Thoracic aorta (tissue), 2 donors: ENCODE data around the gene RNF175. TPM values are rescaled to one million over a fixed set of nuclear protein-coding genes. Genes with fewer than 3 reads are reported as not detected.

Experiments
- ATAC-seq: fragments of 150-250 bp; one replicate; pipeline ENCODE4 v1.8.0; 2017; ENCODE audit warnings: low read depth; ENCODE audit not compliant: insufficient number of reproducible peaks, low FRiP score
- DNase-seq: peaks from one replicate; pipeline ENCODE4 v3.0.0-alpha.2; 2020; ENCODE audit warnings: low spot score
- H3K27ac ChIP-seq, 2 donors: fragments of 200-600 bp; sonication (generic); 1 replicate in 1 of 2; 2 replicates in 1 of 2; pipeline ENCODE4 v1.5.1; 2016; ENCODE audit warnings: mild to moderate bottlenecking in 2 of 2, moderate library complexity in 2 of 2
- H3K27me3 ChIP-seq: fragments of 200-600 bp; sonication (generic); replicated peaks from 2 replicates; pipeline ENCODE4 v1.6.0; 2016; ENCODE audit warnings: mild to moderate bottlenecking; ENCODE audit not compliant: insufficient read depth
- H3K36me3 ChIP-seq: fragments of 200-600 bp; sonication (generic); one replicate; pipeline ENCODE4 v1.5.1; 2016
- H3K4me1 ChIP-seq, 2 donors: fragments of 200-600 bp; sonication (generic); 1 replicate in 1 of 2; 2 replicates in 1 of 2; pipeline versions ENCODE4 v1.5.1 to v1.6.0; 2016; ENCODE audit warnings: low read depth in 2 of 2, mild to moderate bottlenecking in 1 of 2; ENCODE audit not compliant: control insufficient read depth in 1 of 2
- H3K4me3 ChIP-seq: fragments of 200-600 bp; sonication (generic); 2 replicates; pipeline ENCODE4 v1.5.1; 2016; ENCODE audit warnings: mild to moderate bottlenecking
- H3K9me3 ChIP-seq: fragments of 200-600 bp; sonication (generic); 2 replicates; pipeline ENCODE4 v1.5.1; 2016
- CTCF ChIP-seq: fragments of 200-600 bp; sonication (generic); IDR thresholded peaks from one replicate; pipeline ENCODE4 v1.5.1; 2019; ENCODE audit warnings: antibody characterized with exemption
- total RNA-seq, 2 donors: library from RNA; depleted of rRNA; stranded (reverse); fragments of >200 nt; gene quantifications; one replicate each; pipeline versions ENCODE4 v1.1.0 to v1.2.3, GENCODE V29; 2016

RNF175 gene
- total RNA-seq, 2 donors from 2014 or later, result not detected

- Histone ChIP-seq H3K4me3 (peak within 1 kb of the TSS; percentile 68), H3K27ac (peak within 1 kb of the TSS in 1 of 2 donors; percentile 30), H3K4me1 (peaks cover 18 to 43% of the 10 kb centered on the region in 2 donors), H3K36me3 (no peaks in the 10 kb centered on the region), H3K27me3 (peaks cover 16% of the 10 kb centered on the region), H3K9me3 (no peaks in the 10 kb centered on the region)
- TF ChIP-seq CTCF, result no peak
- DNase-seq (no peak), ATAC-seq (no peak)
Measured at GRCh38 chr4:153788413-153789276, 28.8 kb upstream of the RNF175 start, which contains the start of gene SFRP2. TSS of gene SFRP2 (minus strand) at chr4:153789083. CDS start at chr4:153788835, 248 bp downstream.

- Histone ChIP-seq H3K9me3 (no peaks in the 10 kb centered on the region), H3K27me3 (peaks cover 16% of the 10 kb centered on the region), H3K4me1 (peaks cover 18 to 43% of the 10 kb centered on the region in 2 donors), H3K27ac (peak overlapping the region in 1 of 2 donors; percentile 12), H3K4me3 (peak overlapping the region; percentile 68), H3K36me3 (no peaks in the 10 kb centered on the region)
- TF ChIP-seq CTCF, result no peak
- no peak for DNase-seq
- no peak for ATAC-seq
Measured at GRCh38 chr4:153788051-153788412, 28.2 kb upstream of the RNF175 start.

GRCh38 chr4:153787575-153787974 is 27.8 kb upstream of the RNF175 start:
- Histone ChIP-seq H3K36me3 (no peaks in the 10 kb centered on the region), H3K27ac (no peak overlapping the region), H3K4me1 (peaks cover 17 to 42% of the 10 kb centered on the region in 2 donors), H3K4me3 (peak overlapping the region; percentile 68), H3K27me3 (peaks cover 16% of the 10 kb centered on the region), H3K9me3 (no peaks in the 10 kb centered on the region)
- DNase-seq (no peak), ATAC-seq (no peak)
- no peak for TF ChIP-seq CTCF

GRCh38 chr4:153787061-153787560 is 27.3 kb upstream of the RNF175 start:
- H3K4me3 ChIP-seq, result no peak overlapping the region
- peaks cover 16% of the 10 kb centered on the region for H3K27me3 ChIP-seq
- DNase-seq (no peak), ATAC-seq (no peak)
- peaks cover 13 to 37% of the 10 kb centered on the region in 2 donors for H3K4me1 ChIP-seq
- no peaks in the 10 kb centered on the region for H3K36me3 ChIP-seq
- TF ChIP-seq CTCF, result no peak
- H3K9me3 ChIP-seq, result no peaks in the 10 kb centered on the region
- H3K27ac ChIP-seq, result no peak overlapping the region

GRCh38 chr4:153785910-153786721 is 26.3 kb upstream of the RNF175 start:
- H3K27ac ChIP-seq, result no peak overlapping the region
- DNase-seq (no peak), ATAC-seq (no peak)
- no peaks in the 10 kb centered on the region for H3K36me3 ChIP-seq
- no peak overlapping the region for H3K4me3 ChIP-seq
- TF ChIP-seq CTCF, result no peak
- no peaks in the 10 kb centered on the region for H3K9me3 ChIP-seq
- peaks cover 16% of the 10 kb centered on the region for H3K27me3 ChIP-seq
- peaks cover 9 to 27% of the 10 kb centered on the region in 2 donors for H3K4me1 ChIP-seq
